GM12878 (cell line): ENCODE measurements around the gene AUNIP. TPM values are rescaled to one million over a fixed set of nuclear protein-coding genes. Genes with fewer than 3 reads are reported as not detected.
A peak's percentile ranks its signal among the peaks of the same experiment; 100 is the strongest.

Source experiments
- ATAC-seq: fragments of 200-7000 bp; cut with Tn5 transposase; 3 replicates; pipeline ENCODE4 v1.9.1; 2020; ENCODE audit warnings: mild to moderate bottlenecking, moderate library complexity
- BruUV-seq: library from RNA; stranded (reverse); fragments of 400-500 nt; replicated peaks from 2 replicates; lab custom pipeline; 2021; lab: Mats Ljungman, UMichigan
- CTCF ChIA-PET: fragments of 300-600 bp; sonication (Branson Sonifier 250); formaldehyde crosslinking; extraction: SDS; loops from one replicate; lab custom pipeline; 2021; ENCODE audit warnings: inconsistent platforms; lab: Yijun Ruan, JAX
- POLR2A ChIA-PET: fragments of 350-600 bp; formaldehyde crosslinking; extraction: SDS; loops from one replicate; lab custom pipeline; 2021; ENCODE audit warnings: inconsistent platforms; lab: Charles Lee
- RAD21 ChIA-PET: fragments of 300-600 bp; sonication (Branson Sonifier 250); formaldehyde crosslinking; loops from one replicate; lab custom pipeline; 2023; ENCODE audit warnings: antibody characterized with exemption; ENCODE audit not compliant: unreplicated experiment; lab: Charles Lee
- SMC1A ChIA-PET: fragments of 300-600 bp; sonication (Branson Sonifier 250); formaldehyde crosslinking; loops from one replicate; lab custom pipeline; 2023; ENCODE audit not compliant: unreplicated experiment, uncharacterized antibody; lab: Charles Lee
- DNase-seq: peaks from one replicate; pipeline ENCODE4 v3.0.0-alpha.2; 2011; ENCODE audit warnings: low read depth, low spot score
- FAIRE-seq: peaks from 3 replicates; lab custom pipeline; 2011; peaks lifted over from hg19 to GRCh38; lab: Jason Lieb, UNC
- H2AFZ ChIP-seq: 2 replicates; pipeline ENCODE4 v1.6.0; 2011; ENCODE audit warnings: low read depth, low read length, control low read depth; ENCODE audit not compliant: control insufficient read depth
- H3K27ac ChIP-seq: 2 replicates; pipeline ENCODE4 v1.5.1; 2011; ENCODE audit warnings: control low read depth; ENCODE audit not compliant: control insufficient read depth, insufficient read depth
- H3K27me3 ChIP-seq, 2 experiments: replicated peaks in 1 of 2; 2 replicates each; pipeline versions ENCODE4 v1.6.0 to v1.6.1; 2011; ENCODE audit warnings: low read length in 1 of 2; ENCODE audit not compliant: control insufficient read depth in 2 of 2, insufficient read depth in 2 of 2
- H3K36me3 ChIP-seq, 2 experiments: 2 replicates each; pipeline ENCODE4 v1.5.1; 2011; ENCODE audit warnings: low read length in 1 of 2; ENCODE audit not compliant: control insufficient read depth in 2 of 2, insufficient read depth in 2 of 2
- H3K4me1 ChIP-seq: 2 replicates; pipeline ENCODE4 v1.6.1; 2011; ENCODE audit warnings: mild to moderate bottlenecking, low read length, moderate library complexity, mixed read lengths; ENCODE audit not compliant: control insufficient read depth, insufficient read depth
- H3K4me2 ChIP-seq: 2 replicates; pipeline ENCODE4 v1.6.0; 2011; ENCODE audit warnings: control low read depth; ENCODE audit not compliant: control insufficient read depth, insufficient read depth
- H3K4me3 ChIP-seq: fragments of 200-600 bp; sonication (generic); 2 replicates; pipeline ENCODE4 v1.5.1; 2016
- H3K79me2 ChIP-seq: 2 replicates; pipeline ENCODE4 v1.6.0; 2011; ENCODE audit warnings: low read length; ENCODE audit not compliant: control insufficient read depth, insufficient read depth
- H3K9ac ChIP-seq: 2 replicates; pipeline ENCODE4 v1.8.0; 2011; ENCODE audit warnings: low read length, control low read depth, mixed read lengths; ENCODE audit not compliant: control insufficient read depth, insufficient read depth
- H3K9me3 ChIP-seq: replicated peaks from 3 replicates; pipeline ENCODE4 v1.5.1; 2011; ENCODE audit warnings: mild to moderate bottlenecking, low read length; ENCODE audit not compliant: control insufficient read depth, insufficient read depth
- H4K20me1 ChIP-seq: 2 replicates; pipeline ENCODE4 v1.6.0; 2011; ENCODE audit not compliant: control insufficient read depth, insufficient read depth
- GATAD2B ChIP-seq: fragments of 450-650 bp; conservative IDR thresholded peaks from 2 replicates; pipeline ENCODE4 v1.6.1; 2017; ENCODE audit warnings: low read depth, mild to moderate bottlenecking, moderate library complexity
- IKZF1 ChIP-seq: fragments of 450-650 bp; conservative IDR thresholded peaks from 2 replicates; pipeline ENCODE4 v1.6.1; 2017; ENCODE audit warnings: antibody characterized with exemption, mild to moderate bottlenecking
- SREBF1 ChIP-seq: IDR thresholded peaks from 2 replicates; pipeline ENCODE4 v1.6.1; 2012; ENCODE audit warnings: mild to moderate bottlenecking, low read length
- ZNF687 ChIP-seq: fragments of 450-650 bp; IDR thresholded peaks from 2 replicates; pipeline ENCODE4 v1.6.1; 2017; ENCODE audit warnings: mild to moderate bottlenecking, moderate library complexity
- WGBS: methylation state at CpG from one replicate; pipeline ENCODE4 v1.1.6; 2016; ENCODE audit warnings: low lambda C conversion rate; ENCODE audit not compliant: insufficient replicate concordance, insufficient coverage; ENCODE audit errors: missing lambda C conversion rate; 5-methylcytosine and 5-hydroxymethylcytosine counted together
- in situ Hi-C: fragments of 300-500 bp; cut with MboI; formaldehyde crosslinking; loops from 9 replicates; pipeline ENCODE4 v1.14.3; 2018; ENCODE audit warnings: mixed read lengths
- intact Hi-C: fragments of 100-400 bp; cut with micrococcal nuclease; formaldehyde crosslinking; loops from one replicate; pipeline ENCODE4 v1.14.2; 2022; ENCODE audit not compliant: unreplicated experiment
- polyA plus RNA-seq, 11 experiments: library from polyadenylated mRNA; depleted of rRNA in 4 of 11; unstranded in 6 of 11; stranded (reverse) in 5 of 11; fragments of >200 nt; fragmentation: Nextera tagmentation in 4 of 11; fragmentation: Illumina TruSeq in 1 of 11; extraction: Ambion mirVana in 4 of 11; extraction: Trizol in 1 of 11; gene quantifications; 1 replicate in 1 of 11; 2 replicates in 10 of 11; pipeline versions ENCODE4 v1.2.1 to v1.2.3, GENCODE V29; 2011 to 2016; ENCODE audit warnings: inconsistent platforms in 2 of 11, missing spikeins in 2 of 11, low read depth in 1 of 11
- total RNA-seq, 4 experiments: library from RNA; depleted of rRNA in 3 of 4; stranded (reverse); fragments of >200 nt in 3 of 4; fragmentation: Illumina TruSeq in 1 of 4; extraction: Trizol in 1 of 4; gene quantifications; 2 replicates each; pipeline versions ENCODE4 v1.2.1 to v1.2.3, GENCODE V29; 2013 to 2021

The AUNIP gene
- total and polyA plus RNA-seq, 10 of the 15 experiments (the other 5 are each of a cell fraction or from before 2014, with no cell fraction given) = 3.9 to 20.0 (median 12.7) TPM

GRCh38 chr1:25875856-25876692, 16.8 kb upstream of the AUNIP start:
- peak overlapping the region; percentile 76; the same call in 1 of the 2 replicates for H3K4me3 ChIP-seq
- ATAC-seq (peak; percentile 51), FAIRE-seq (no peak), DNase-seq (no peak)
- in situ Hi-C loops (no loop called here), intact Hi-C loops (no loop called here)
- H3K9ac ChIP-seq = peak overlapping the region; percentile 76; the same call in 1 of the 2 replicates
- peak; percentile 12 for TF ChIP-seq IKZF1
- TF ChIP-seq GATAD2B = 0 out of 2 replicates have a peak, but pooled peaks have one; percentile 28
- TF ChIP-seq ZNF687 = 0 out of 2 replicates have a peak, but pooled peaks have one; percentile 1
- no peak for TF ChIP-seq SREBF1
- peaks cover 33% of the 10 kb centered on the region for H3K4me1 ChIP-seq
- peak overlapping the region; percentile 92 for H3K4me2 ChIP-seq
- H3K27me3 ChIP-seq = no peaks in the 10 kb centered on the region; a peak in 1 of 4 replicates
- H3K79me2 ChIP-seq = peaks cover 9% of the 10 kb centered on the region
- SMC1A ChIA-PET = interaction anchor here (0.9 to 2.7 kb wide), 5 partner anchors 20 to 121 kb away, joined by 3 to 8 read pairs (median 4); partner anchors contain the start of genes MTFR1L and PAFAH2
- RAD21 ChIA-PET = interaction anchor here (1.0 to 2.0 kb wide), 6 partner anchors 17 to 122 kb away, joined by 3 to 13 read pairs (median 8); partner anchors contain the start of genes MTFR1L and PAFAH2
- POLR2A ChIA-PET = interaction anchor here (0.7 to 3.6 kb wide), 3 partner anchors 18 to 121 kb away, joined by 3 to 26 read pairs (median 9); partner anchors contain the start of gene PAFAH2
- H2AFZ ChIP-seq = peak overlapping the region; percentile 81
- WGBS = 29% methylated on average over 32 of the region's 32 CpGs
- H4K20me1 ChIP-seq = no peaks in the 10 kb centered on the region
- CTCF ChIA-PET = interaction anchor here (1.0 to 3.1 kb wide), 5 partner anchors 19 to 121 kb away, joined by 3 to 25 read pairs (median 11); partner anchors contain the start of gene PAFAH2
- no peaks in the 10 kb centered on the region for H3K36me3 ChIP-seq
- H3K27ac ChIP-seq = no peak overlapping the region
- no TSS peak for BruUV-seq
- no peaks in the 10 kb centered on the region for H3K9me3 ChIP-seq
